Thyroid gland (tissue), 4 donors: Measurements from ENCODE around the gene NAA50. TPM values are rescaled to one million over a fixed set of nuclear protein-coding genes. Genes with fewer than 3 reads are reported as not detected.

Source experiments
- DNase-seq, 2 donors: peaks; one replicate each; pipeline ENCODE4 v3.0.0-alpha.2; 2019
- H3K27ac ChIP-seq, 3 donors: fragments of 200-600 bp; sonication (generic); 1 replicate in 2 of 3; 2 replicates in 1 of 3; pipeline ENCODE4 v1.5.1; 2016 to 2019; ENCODE audit warnings: mild to moderate bottlenecking in 1 of 3, moderate library complexity in 1 of 3
- H3K27me3 ChIP-seq: fragments of 200-600 bp; sonication (generic); one replicate; pipeline ENCODE4 v1.5.1; 2019
- H3K36me3 ChIP-seq, 2 donors: fragments of 200-600 bp; sonication (generic); one replicate each; pipeline ENCODE4 v1.5.1; 2016 to 2019
- H3K4me1 ChIP-seq, 2 donors: fragments of 200-600 bp; sonication (generic); one replicate each; pipeline ENCODE4 v1.5.1; 2017 to 2019
- H3K4me3 ChIP-seq, 3 donors: fragments of 200-600 bp; sonication (generic); replicated peaks in 1 of 3; 1 replicate in 2 of 3; 2 replicates in 1 of 3; pipeline ENCODE4 v1.5.1; 2016; ENCODE audit warnings: mild to moderate bottlenecking in 1 of 3
- H3K9me3 ChIP-seq: fragments of 200-600 bp; sonication (generic); one replicate; pipeline ENCODE4 v1.5.1; 2017
- CTCF ChIP-seq, 6 experiments: fragments of 200-600 bp in 3 of 6; fragments of 450-650 bp in 3 of 6; sonication (generic) in 3 of 6; IDR thresholded peaks; one replicate each; pipeline ENCODE4 v1.5.1; 2016 to 2019; ENCODE audit warnings: antibody characterized with exemption in 6 of 6, mild to moderate bottlenecking in 2 of 6, inconsistent platforms in 1 of 6, moderate library complexity in 1 of 6
- POLR2A ChIP-seq, 2 donors: fragments of 450-650 bp; IDR thresholded peaks; one replicate each; pipeline ENCODE4 v1.6.1; 2017; ENCODE audit warnings: antibody characterized with exemption in 2 of 2, mild to moderate bottlenecking in 2 of 2, moderate library complexity in 1 of 2
- WGBS, 2 donors: methylation state at CpG; one replicate each; pipeline ENCODE4 v1.1.5; 2017; 5-methylcytosine and 5-hydroxymethylcytosine counted together
- intact Hi-C: fragments of 100-400 bp; cut with DNase I; formaldehyde crosslinking; loops from one replicate; pipeline ENCODE4 v1.15.1; 2023
- total RNA-seq, 4 donors: library from RNA; depleted of rRNA; stranded (reverse); fragments of >200 nt; gene quantifications; one replicate each; pipeline ENCODE4 v1.2.3, GENCODE V29; 2016

The NAA50 gene
- total RNA-seq, 4 donors from 2014 or later = 110 to 133 (median 119) TPM

- intact Hi-C loops = no loop called here
- Histone ChIP-seq H3K9me3 (no peaks in the 10 kb centered on the region), H3K4me1 (no peaks in the 10 kb centered on the region), H3K27me3 (no peaks in the 10 kb centered on the region), H3K4me3 (no peak overlapping the region), H3K36me3 (peaks cover 12 to 26% of the 10 kb centered on the region in 2 donors), H3K27ac (no peak overlapping the region)
- 96 to 100% methylated on average over 3 of the region's 3 CpGs for WGBS, 2 donors
- no peak for DNase-seq
- no peak for TF ChIP-seq POLR2A (IDR thresholded peaks at IDR 0.05)
- no peak for TF ChIP-seq CTCF (IDR thresholded peaks at IDR 0.05)
Observed at GRCh38 chr3:113717818-113718217, 28.2 kb downstream of the NAA50 start.

- Histone ChIP-seq H3K27ac (no peak overlapping the region), H3K27me3 (no peaks in the 10 kb centered on the region), H3K36me3 (peaks cover 12 to 21% of the 10 kb centered on the region in 2 donors), H3K4me3 (no peak overlapping the region), H3K9me3 (no peaks in the 10 kb centered on the region), H3K4me1 (no peaks in the 10 kb centered on the region)
- no peak for DNase-seq
- TF ChIP-seq CTCF (IDR thresholded peaks at IDR 0.05) = no peak
- 85 to 95% methylated on average over 3 of the region's 3 CpGs for WGBS, 2 donors
- intact Hi-C loops = no loop called here
Observed at GRCh38 chr3:113717308-113717707, 28.7 kb downstream of the NAA50 start.

- DNase-seq = no peak
- Histone ChIP-seq H3K27me3 (no peaks in the 10 kb centered on the region), H3K4me1 (no peaks in the 10 kb centered on the region), H3K9me3 (no peaks in the 10 kb centered on the region), H3K4me3 (no peak overlapping the region), H3K36me3 (no peaks in the 10 kb centered on the region), H3K27ac (no peak overlapping the region)
- intact Hi-C loops = no loop called here
- WGBS, 2 donors = 55 to 64% methylated on average over 1 of the region's 1 CpG
- TF ChIP-seq POLR2A (IDR thresholded peaks at IDR 0.05) = no peak
- TF ChIP-seq CTCF (IDR thresholded peaks at IDR 0.05) = no peak
Observed at GRCh38 chr3:113714702-113715101, 31.3 kb downstream of the NAA50 start.

GRCh38 chr3:113712129-113712528 is 33.9 kb downstream of the NAA50 start:
- H3K4me1 ChIP-seq = no peaks in the 10 kb centered on the region
- no peaks in the 10 kb centered on the region for H3K27me3 ChIP-seq
- H3K27ac ChIP-seq = no peak overlapping the region
- TF ChIP-seq CTCF (IDR thresholded peaks at IDR 0.05) (no peak), POLR2A (IDR thresholded peaks at IDR 0.05) (no peak)
- no peaks in the 10 kb centered on the region for H3K36me3 ChIP-seq
- DNase-seq = no peak
- intact Hi-C loops = no loop called here
- H3K9me3 ChIP-seq = no peaks in the 10 kb centered on the region
- 60 to 61% methylated on average over 3 of the region's 3 CpGs for WGBS, 2 donors
- no peak overlapping the region for H3K4me3 ChIP-seq

- DNase-seq = no peak
- Histone ChIP-seq H3K9me3 (no peaks in the 10 kb centered on the region), H3K27me3 (no peaks in the 10 kb centered on the region), H3K4me1 (no peaks in the 10 kb centered on the region), H3K36me3 (no peaks in the 10 kb centered on the region), H3K4me3 (no peak overlapping the region), H3K27ac (no peak overlapping the region)
- WGBS, 2 donors = 88 to 91% methylated on average over 4 of the region's 4 CpGs
- intact Hi-C loops = no loop called here
- TF ChIP-seq POLR2A (IDR thresholded peaks at IDR 0.05) = no peak
- no peak for TF ChIP-seq CTCF (IDR thresholded peaks at IDR 0.05)
Observed at GRCh38 chr3:113707835-113708234, 38.2 kb downstream of the NAA50 start.
